ENCODE results near the gene LRRC45.

The LRRC45 gene

GRCh38 chr17:81998691-81999438, 24.2 kb upstream of the LRRC45 start:
- Histone ChIP-seq H4K20me1 (ENCODE audit: insufficient read depth, low read length) (no peaks in the 10 kb centered on the region), H3K27ac (ENCODE audit: low read length) (no peak overlapping the region), H3K4me3 (ENCODE audit: low read length) (no peak overlapping the region), H2AFZ (ENCODE audit: low read depth, low read length) (no peak overlapping the region), H3K79me2 (ENCODE audit: low read length) (no peaks in the 10 kb centered on the region), H3K4me2 (ENCODE audit: low read length) (no peak overlapping the region), H3K9ac (ENCODE audit: low read length) (no peak overlapping the region), H3K4me1 (ENCODE audit: low read length) (no peaks in the 10 kb centered on the region), H3K27me3 (ENCODE audit: low read depth, low read length) (no peaks in the 10 kb centered on the region), H3K9me3 (ENCODE audit: insufficient read depth, low read length) (no peaks in the 10 kb centered on the region), H3K36me3 (replicated peaks; ENCODE audit: low read depth, low read length) (no peaks in the 10 kb centered on the region)
- TF ChIP-seq EZH2phosphoT487 (IDR thresholded peaks at IDR 0.05; ENCODE audit: low read depth) = no peak
- no peak for TF ChIP-seq CTCF (IDR thresholded peaks at IDR 0.05; ENCODE audit: low read depth, low read length)

GRCh38 chr17:81999587-81999975, 23.5 kb upstream of the LRRC45 start:
- no peak overlapping the region for H2AFZ ChIP-seq (ENCODE audit: low read depth, low read length)
- no peaks in the 10 kb centered on the region for H3K9me3 ChIP-seq (ENCODE audit: insufficient read depth, low read length)
- H3K4me1 ChIP-seq (ENCODE audit: low read length) = no peaks in the 10 kb centered on the region
- no peaks in the 10 kb centered on the region for H3K27me3 ChIP-seq (ENCODE audit: low read depth, low read length)
- TF ChIP-seq CTCF (IDR thresholded peaks at IDR 0.05; ENCODE audit: low read depth, low read length) (no peak), EZH2phosphoT487 (IDR thresholded peaks at IDR 0.05; ENCODE audit: low read depth) (no peak)
- H3K4me2 ChIP-seq (ENCODE audit: low read length) = no peak overlapping the region
- H3K79me2 ChIP-seq (ENCODE audit: low read length) = no peaks in the 10 kb centered on the region
- H3K4me3 ChIP-seq (ENCODE audit: low read length) = no peak overlapping the region
- no peak overlapping the region for H3K9ac ChIP-seq (ENCODE audit: low read length)
- no peak overlapping the region for H3K27ac ChIP-seq (ENCODE audit: low read length)
- no peaks in the 10 kb centered on the region for H3K36me3 ChIP-seq (replicated peaks; ENCODE audit: low read depth, low read length)
- H4K20me1 ChIP-seq (ENCODE audit: insufficient read depth, low read length) = no peaks in the 10 kb centered on the region

- Histone ChIP-seq H3K9me3 (ENCODE audit: insufficient read depth, low read length) (no peaks in the 10 kb centered on the region), H3K79me2 (ENCODE audit: low read length) (no peaks in the 10 kb centered on the region), H2AFZ (ENCODE audit: low read depth, low read length) (no peak overlapping the region), H3K4me1 (ENCODE audit: low read length) (no peaks in the 10 kb centered on the region), H3K4me3 (ENCODE audit: low read length) (no peak overlapping the region), H3K27me3 (ENCODE audit: low read depth, low read length) (no peaks in the 10 kb centered on the region), H3K27ac (ENCODE audit: low read length) (no peak overlapping the region), H3K4me2 (ENCODE audit: low read length) (no peak overlapping the region), H4K20me1 (ENCODE audit: insufficient read depth, low read length) (no peaks in the 10 kb centered on the region), H3K36me3 (replicated peaks; ENCODE audit: low read depth, low read length) (no peaks in the 10 kb centered on the region), H3K9ac (ENCODE audit: low read length) (no peak overlapping the region)
- TF ChIP-seq EZH2phosphoT487 (IDR thresholded peaks at IDR 0.05; ENCODE audit: low read depth) (no peak), CTCF (IDR thresholded peaks at IDR 0.05; ENCODE audit: low read depth, low read length) (no peak)
Observed at GRCh38 chr17:81999976-82000802, 22.9 kb upstream of the LRRC45 start.

GRCh38 chr17:82000803-82001570, 22.1 kb upstream of the LRRC45 start:
- no peaks in the 10 kb centered on the region for H3K36me3 ChIP-seq (replicated peaks; ENCODE audit: low read depth, low read length)
- no peak overlapping the region for H3K4me2 ChIP-seq (ENCODE audit: low read length)
- TF ChIP-seq CTCF (IDR thresholded peaks at IDR 0.05; ENCODE audit: low read depth, low read length) (no peak), EZH2phosphoT487 (IDR thresholded peaks at IDR 0.05; ENCODE audit: low read depth) (no peak)
- H3K4me3 ChIP-seq (ENCODE audit: low read length) = no peak overlapping the region
- no peaks in the 10 kb centered on the region for H3K27me3 ChIP-seq (ENCODE audit: low read depth, low read length)
- no peak overlapping the region for H3K27ac ChIP-seq (ENCODE audit: low read length)
- H3K4me1 ChIP-seq (ENCODE audit: low read length) = no peaks in the 10 kb centered on the region
- no peak overlapping the region for H2AFZ ChIP-seq (ENCODE audit: low read depth, low read length)
- no peaks in the 10 kb centered on the region for H3K9me3 ChIP-seq (ENCODE audit: insufficient read depth, low read length)
- H4K20me1 ChIP-seq (ENCODE audit: insufficient read depth, low read length) = no peaks in the 10 kb centered on the region
- no peaks in the 10 kb centered on the region for H3K79me2 ChIP-seq (ENCODE audit: low read length)
- H3K9ac ChIP-seq (ENCODE audit: low read length) = no peak overlapping the region
